HG03064 (cell line): ENCODE data around the gene KCNK15.

ENCODE experiments used
- ATAC-seq: cut with Tn5 transposase; IDR thresholded peaks from one replicate; pipeline ENCODE4 v1.9.1; 2021; ENCODE audit warnings: low read depth; ENCODE audit not compliant: unreplicated experiment

KCNK15 gene

DNA sequence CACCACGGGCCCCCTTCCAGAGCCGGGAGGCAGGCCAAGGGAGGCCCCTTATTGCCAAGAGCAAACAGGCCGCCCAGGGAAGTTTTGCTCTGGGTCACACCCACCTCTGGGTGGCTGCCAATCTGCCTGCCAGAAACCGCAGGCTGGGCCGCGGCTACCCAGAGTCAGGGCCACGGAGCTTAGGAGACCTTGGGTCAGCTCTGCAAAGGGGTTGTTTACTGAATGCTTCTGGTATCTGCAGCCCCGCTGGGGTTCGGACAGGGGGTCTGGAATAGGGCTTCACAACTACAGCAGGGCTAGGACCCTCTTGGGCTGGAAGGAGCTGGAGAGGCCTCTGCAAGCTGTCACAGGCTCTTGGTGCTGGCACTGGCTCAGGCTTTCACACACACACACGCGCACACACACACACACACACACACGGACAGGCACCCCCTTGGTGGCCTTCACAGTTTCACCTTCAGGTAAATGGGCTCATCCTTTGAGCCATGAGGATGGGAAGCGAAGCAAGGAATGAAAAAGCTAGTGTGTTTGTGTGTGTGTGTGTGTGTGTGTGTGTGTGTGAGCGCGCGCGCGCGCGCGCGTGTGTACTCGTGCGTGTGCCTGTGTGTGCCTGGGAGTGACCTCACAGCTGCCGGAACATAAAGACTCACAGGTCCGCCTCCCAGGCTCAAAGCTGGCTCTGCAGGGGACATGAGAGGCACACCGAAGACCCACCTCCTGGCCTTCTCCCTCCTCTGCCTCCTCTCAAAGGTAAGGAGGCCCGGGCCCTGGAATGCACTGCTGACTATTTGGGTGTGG lies 30.8 kb upstream of the KCNK15 start, which contains the start of gene CCN5:
Gene CCN5, plus strand, starts transcription at position 669 of the 798 bp plus-strand sequence. Its CDS starts 22 bp downstream, at position 691.
- ATAC-seq: no peak

GRCh38 chr20:44715499-44716308 lies 30.0 kb upstream of the KCNK15 start:
- no peak for ATAC-seq

- ATAC-seq: no peak
Measured at GRCh38 chr20:44716309-44717106, 29.2 kb upstream of the KCNK15 start.

DNA sequence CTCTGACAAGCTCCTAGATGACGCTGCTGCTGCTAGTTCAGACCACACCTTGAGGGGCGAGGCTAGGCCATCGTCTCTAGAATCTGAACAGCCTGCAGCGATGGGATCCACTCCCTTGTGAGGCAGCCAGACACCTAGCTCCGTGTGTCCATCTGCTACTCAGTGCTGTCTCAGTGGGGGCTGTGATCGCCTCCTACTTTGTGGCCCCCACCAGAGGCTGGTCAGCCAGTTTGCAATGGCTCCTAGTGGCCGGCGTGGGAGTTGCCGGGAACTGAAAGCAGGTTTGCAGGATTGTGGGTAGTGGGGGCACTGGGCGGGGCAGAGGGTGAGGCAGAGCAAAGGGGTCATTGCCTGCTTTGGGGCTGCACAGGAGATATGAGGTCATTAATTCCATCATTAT lies 27.7 kb upstream of the KCNK15 start:
- ATAC-seq: no peak

GRCh38 chr20:44719841-44720240 lies 25.8 kb upstream of the KCNK15 start:
- no peak for ATAC-seq

DNA sequence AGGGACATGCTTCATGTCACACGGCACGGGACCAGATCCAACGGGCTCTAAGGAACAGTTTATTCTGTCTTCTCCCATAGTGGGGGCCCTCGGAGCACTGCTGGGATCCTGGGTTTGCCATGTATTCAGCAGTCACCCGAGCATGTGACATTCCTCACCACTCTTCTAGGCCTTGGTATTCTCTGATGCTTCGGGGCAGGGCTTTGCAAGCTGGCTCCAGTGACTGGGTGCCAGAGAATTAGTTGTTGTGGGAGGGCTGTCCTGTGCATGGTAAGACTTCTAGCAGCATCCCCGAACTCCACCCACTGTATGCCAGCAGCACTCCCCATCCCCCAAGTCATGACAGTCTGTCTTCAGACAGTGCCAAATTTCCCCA lies 25.1 kb upstream of the KCNK15 start:
- ATAC-seq: no peak

DNA sequence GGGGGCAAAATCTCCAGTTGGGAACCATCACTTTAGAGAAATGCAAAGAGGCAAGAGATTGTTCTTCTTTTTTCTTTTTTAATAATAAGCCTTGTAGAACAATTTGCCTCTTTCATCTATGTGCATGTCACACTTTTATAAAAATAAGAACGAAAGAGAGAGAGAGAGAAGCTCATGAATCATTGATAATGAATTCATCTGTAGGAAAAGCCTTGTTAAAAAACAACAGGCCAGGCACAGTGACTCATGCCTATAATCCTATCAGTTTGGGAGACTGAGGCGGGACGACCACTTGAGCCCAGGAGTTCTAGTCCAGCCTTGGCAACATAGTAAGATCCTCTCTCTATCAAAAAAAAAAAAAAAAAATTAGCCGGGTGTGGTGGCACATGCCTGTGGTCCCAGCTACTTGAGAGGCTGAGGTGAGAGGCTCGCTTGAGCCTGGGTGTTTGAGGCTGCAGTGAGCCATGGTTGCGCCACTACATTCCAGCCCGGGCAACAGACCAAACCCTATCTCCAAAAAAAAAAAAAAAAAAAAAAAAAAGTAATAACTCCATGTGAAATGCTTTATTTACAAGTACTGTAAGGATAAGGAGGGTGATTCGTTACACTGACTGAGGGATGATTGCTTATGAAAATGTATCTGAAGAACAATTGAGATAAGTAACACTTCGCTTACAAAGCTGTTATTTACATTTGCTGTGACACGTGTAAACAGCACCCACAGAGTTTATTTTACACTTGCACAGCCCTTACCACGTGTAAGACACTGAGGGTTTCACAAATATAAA lies 24.5 kb upstream of the KCNK15 start:
- no peak for ATAC-seq

DNA sequence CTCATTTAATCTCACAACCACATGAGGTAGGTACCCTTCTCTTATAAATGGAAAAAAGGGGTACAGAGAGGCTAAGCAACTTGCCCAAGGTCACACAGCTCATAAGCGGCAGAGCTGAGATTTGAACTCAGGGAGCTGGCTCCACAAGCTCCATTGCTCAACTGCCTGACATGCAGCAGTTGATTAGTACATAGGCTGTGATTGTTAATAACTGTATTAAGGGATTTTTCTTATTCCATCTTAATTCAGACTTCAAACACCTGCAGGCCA lies 23.9 kb upstream of the KCNK15 start:
- ATAC-seq: no peak

- ATAC-seq: no peak
Measured at GRCh38 chr20:44722990-44723389, 22.7 kb upstream of the KCNK15 start.

GRCh38 chr20:44723391-44723790 lies 22.3 kb upstream of the KCNK15 start:
- no peak for ATAC-seq

GRCh38 chr20:44723798-44724362 lies 21.8 kb upstream of the KCNK15 start:
- ATAC-seq: no peak

- no peak for ATAC-seq
Measured at GRCh38 chr20:44724423-44725091, 21.1 kb upstream of the KCNK15 start.

- no peak for ATAC-seq
Measured at GRCh38 chr20:44725837-44726236, 19.8 kb upstream of the KCNK15 start.

DNA sequence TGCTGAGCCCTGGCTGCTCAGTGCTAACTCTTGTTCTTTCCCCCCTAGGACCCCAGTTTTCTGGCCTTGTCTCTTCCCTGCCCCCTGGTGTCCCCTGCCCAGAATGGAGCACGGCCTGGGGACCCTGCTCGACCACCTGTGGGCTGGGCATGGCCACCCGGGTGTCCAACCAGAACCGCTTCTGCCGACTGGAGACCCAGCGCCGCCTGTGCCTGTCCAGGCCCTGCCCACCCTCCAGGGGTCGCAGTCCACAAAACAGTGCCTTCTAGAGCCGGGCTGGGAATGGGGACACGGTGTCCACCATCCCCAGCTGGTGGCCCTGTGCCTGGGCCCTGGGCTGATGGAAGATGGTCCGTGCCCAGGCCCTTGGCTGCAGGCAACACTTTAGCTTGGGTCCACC lies 18.6 kb upstream of the KCNK15 start:
- ATAC-seq: no peak

- ATAC-seq: no peak
Measured at GRCh38 chr20:44727651-44728050, 18.0 kb upstream of the KCNK15 start.

DNA sequence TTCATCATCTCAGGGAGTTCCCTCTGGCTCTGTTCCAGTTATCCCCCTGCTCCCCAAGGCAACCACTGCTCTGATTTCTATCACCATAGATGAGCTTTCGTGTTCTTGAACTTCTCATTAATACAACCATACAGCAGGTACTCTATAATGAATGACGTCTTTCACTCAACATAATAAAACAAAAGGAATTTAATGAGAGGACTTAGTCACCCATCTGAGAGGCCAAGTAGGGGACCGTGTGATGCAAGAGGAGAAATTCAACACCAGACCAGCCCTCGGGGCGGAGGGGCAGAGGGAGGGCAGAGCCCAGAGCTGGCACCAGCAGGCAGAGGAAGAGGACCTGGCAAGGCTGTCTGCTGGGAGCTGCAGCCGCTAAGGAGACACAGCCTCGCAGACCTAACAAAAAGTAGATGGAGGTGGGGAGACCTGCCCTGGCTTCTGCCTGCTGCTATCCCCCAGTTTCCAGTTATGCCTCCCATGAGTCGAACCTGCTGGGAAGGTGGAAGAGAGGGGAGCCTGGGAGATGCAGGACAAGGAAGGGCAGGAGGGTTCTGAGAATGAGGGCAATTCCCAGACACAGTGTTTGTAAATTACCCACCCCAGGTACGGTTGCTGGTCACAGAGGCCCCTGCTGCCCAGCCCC lies 16.7 kb upstream of the KCNK15 start:
- ATAC-seq: no peak

DNA sequence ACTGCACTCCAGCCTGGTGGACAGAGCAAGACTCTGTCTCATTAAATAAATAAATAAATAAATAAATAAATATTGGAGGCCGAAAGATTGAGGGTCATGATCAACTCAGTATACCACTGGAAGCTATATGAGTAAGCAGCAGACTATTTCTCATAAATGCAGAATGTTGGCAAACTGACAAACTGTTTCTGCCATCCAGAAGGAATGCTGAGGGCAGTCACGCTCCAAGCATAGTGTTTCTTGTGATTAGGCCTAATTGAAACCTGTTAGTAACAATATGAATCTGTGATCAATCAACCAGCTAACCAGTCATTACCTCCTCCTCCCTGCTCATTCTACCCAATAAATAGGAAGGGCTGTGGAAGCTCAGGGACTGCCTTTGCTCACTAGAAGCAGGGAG lies 15.2 kb upstream of the KCNK15 start:
- ATAC-seq: no peak

- ATAC-seq: no peak
Measured at GRCh38 chr20:44731657-44732056, 14.0 kb upstream of the KCNK15 start.

GRCh38 chr20:44732327-44732726 lies 13.3 kb upstream of the KCNK15 start:
- ATAC-seq: no peak
